A549 (cell line): ENCODE measurements around the gene MCTP1. TPM values are rescaled to one million over a fixed set of nuclear protein-coding genes. Genes with fewer than 3 reads are reported as not detected.

Source experiments
- ATAC-seq, 2 experiments: fragments of 200-7000 bp in 1 of 2; fragments of >200 bp in 1 of 2; cut with Nextera tagmentation in 1 of 2; cut with Tn5 transposase in 1 of 2; 3 replicates each; pipeline versions ENCODE4 v1.8.0 to v1.9.1; 2018 to 2020; ENCODE audit warnings: mild to moderate bottlenecking in 1 of 2, moderate library complexity in 1 of 2
- CTCF ChIA-PET: fragments of 300-600 bp; sonication (Branson Sonifier 250); formaldehyde crosslinking; extraction: SDS; loops from one replicate; lab custom pipeline; 2021; ENCODE audit warnings: antibody characterized with exemption, inconsistent platforms; lab: Yijun Ruan, JAX
- POLR2A ChIA-PET: fragments of 350-600 bp; formaldehyde crosslinking; extraction: SDS; loops from one replicate; lab custom pipeline; 2021; ENCODE audit warnings: antibody characterized with exemption, inconsistent platforms; lab: Yijun Ruan, JAX
- DNase-seq, 2 experiments: peaks; one replicate each; pipeline versions ENCODE4 v3.0.0 to v3.0.0-alpha.2; 2011 to 2016; ENCODE audit warnings: low read depth in 1 of 2, low spot score in 1 of 2
- FAIRE-seq: peaks from 2 replicates; lab custom pipeline; 2011; peaks lifted over from hg19 to GRCh38; lab: Jason Lieb, UNC
- H3K27ac ChIP-seq, 2 experiments: fragments of >200 bp; sonication (Bioruptor Twin); formaldehyde crosslinking; 3 replicates each; pipeline ENCODE4 v1.5.1; 2016 to 2017
- H3K4me1 ChIP-seq: fragments of >200 bp; sonication (Bioruptor Twin); formaldehyde crosslinking; 3 replicates; pipeline ENCODE4 v1.6.1; 2016
- H3K4me2 ChIP-seq: fragments of >200 bp; sonication (Bioruptor Twin); formaldehyde crosslinking; 3 replicates; pipeline ENCODE4 v1.6.1; 2016
- H3K4me3 ChIP-seq: fragments of >200 bp; sonication (Bioruptor Twin); formaldehyde crosslinking; 3 replicates; pipeline ENCODE4 v1.5.1; 2016
- H3K9me3 ChIP-seq: fragments of >200 bp; sonication (Bioruptor Twin); formaldehyde crosslinking; 3 replicates; pipeline ENCODE4 v1.6.1; 2016
- CEBPB ChIP-seq, 2 experiments: fragments of >200 bp in 1 of 2; sonication (Bioruptor Twin) in 1 of 2; formaldehyde crosslinking in 1 of 2; IDR thresholded peaks; 2 replicates each; pipeline ENCODE4 v1.6.1; 2012 to 2016
- CHD2 ChIP-seq: fragments of 150-350 bp; IDR thresholded peaks from 2 replicates; pipeline ENCODE4 v1.6.1; 2014; ENCODE audit warnings: low read length; ENCODE audit not compliant: partially characterized antibody
- CTCF ChIP-seq: fragments of >200 bp; sonication (Bioruptor Twin); formaldehyde crosslinking; IDR thresholded peaks from 3 replicates; pipeline ENCODE4 v1.5.1; 2016
- E2F6 ChIP-seq: IDR thresholded peaks from 2 replicates; pipeline ENCODE4 v1.6.1; 2012; ENCODE audit warnings: low read depth, borderline replicate concordance
- EHF ChIP-seq: fragments of 250-450 bp; sonication (Bioruptor Pico); IDR thresholded peaks from 2 replicates; pipeline ENCODE4 v1.5.0; 2020; ENCODE audit warnings: mild to moderate bottlenecking
- EHMT2 ChIP-seq: fragments of 200-600 bp; sonication (generic); IDR thresholded peaks from 2 replicates; pipeline ENCODE4 v1.6.1; 2016; ENCODE audit warnings: antibody characterized with exemption, low read depth, mild to moderate bottlenecking, moderate library complexity
- ELK1 ChIP-seq: fragments of 150-350 bp; IDR thresholded peaks from 2 replicates; pipeline ENCODE4 v1.6.1; 2014; ENCODE audit warnings: low read depth, mild to moderate bottlenecking, low read length
- EP300 ChIP-seq, 2 experiments: fragments of >200 bp; sonication (Bioruptor Twin); formaldehyde crosslinking; IDR thresholded peaks; 2 replicates in 1 of 2; 3 replicates in 1 of 2; pipeline ENCODE4 v1.6.1; 2016 to 2017
- FOSL2 ChIP-seq, 2 experiments: fragments of 450-650 bp in 1 of 2; fragments of >200 bp in 1 of 2; sonication (Bioruptor Twin) in 1 of 2; formaldehyde crosslinking; IDR thresholded peaks; 2 replicates each; pipeline versions ENCODE4 v1.5.0 to v1.6.1; 2016 to 2020; ENCODE audit warnings: mild to moderate bottlenecking in 1 of 2, moderate library complexity in 1 of 2
- HEYL ChIP-seq: fragments of 250-450 bp; sonication (Bioruptor Pico); IDR thresholded peaks from 2 replicates; pipeline ENCODE4 v1.8.0; 2021; ENCODE audit warnings: mild to moderate bottlenecking, moderate library complexity
- HOXB5 ChIP-seq: fragments of 250-450 bp; sonication (Bioruptor Pico); IDR thresholded peaks from 2 replicates; pipeline ENCODE4 v1.5.0; 2020; ENCODE audit warnings: mild to moderate bottlenecking, moderate library complexity
- KDM1A ChIP-seq: fragments of 200-600 bp; sonication (generic); IDR thresholded peaks from 2 replicates; pipeline ENCODE4 v1.6.1; 2016; ENCODE audit warnings: low read depth, mild to moderate bottlenecking
- MAFK ChIP-seq: fragments of 450-650 bp; IDR thresholded peaks from 2 replicates; pipeline ENCODE4 v1.6.1; 2014; ENCODE audit not compliant: partially characterized antibody
- MAX ChIP-seq: IDR thresholded peaks from 2 replicates; pipeline ENCODE4 v1.6.1; 2012
- MYC ChIP-seq: IDR thresholded peaks from 2 replicates; pipeline ENCODE4 v1.6.1; 2012; ENCODE audit warnings: mild to moderate bottlenecking, inconsistent platforms, low read length, improper control_type of control experiment, borderline replicate concordance
- NFE2L2 ChIP-seq: fragments of 150-350 bp; conservative IDR thresholded peaks from 2 replicates; pipeline ENCODE4 v1.6.1; 2014; ENCODE audit warnings: low read length
- NR3C1 ChIP-seq: fragments of >200 bp; sonication (Bioruptor Twin); formaldehyde crosslinking; IDR thresholded peaks from 3 replicates; pipeline ENCODE4 v1.6.1; 2017
- PBX3 ChIP-seq: IDR thresholded peaks from 2 replicates; pipeline ENCODE4 v1.6.1; 2012
- POLR2AphosphoS2 ChIP-seq: conservative IDR thresholded peaks from 2 replicates; pipeline ENCODE4 v1.6.1; 2012; ENCODE audit warnings: low read length, improper control_type of control experiment, inconsistent platforms
- RARB ChIP-seq: fragments of 250-450 bp; sonication (Bioruptor Pico); IDR thresholded peaks from 2 replicates; pipeline ENCODE4 v1.8.0; 2021; ENCODE audit warnings: mild to moderate bottlenecking, moderate library complexity
- RCOR1 ChIP-seq: fragments of 150-350 bp; IDR thresholded peaks from 2 replicates; pipeline ENCODE4 v1.6.1; 2014; ENCODE audit warnings: antibody characterized with exemption, low read length, low read depth
- SMC3 ChIP-seq: fragments of >200 bp; sonication (Bioruptor Twin); formaldehyde crosslinking; IDR thresholded peaks from 3 replicates; pipeline ENCODE4 v1.6.1; 2018; ENCODE audit warnings: inconsistent platforms
- TFCP2L1 ChIP-seq: fragments of 250-450 bp; sonication (Bioruptor Pico); IDR thresholded peaks from 2 replicates; pipeline ENCODE4 v1.5.0; 2021; ENCODE audit warnings: mild to moderate bottlenecking
- TP53 ChIP-seq: fragments of 250-450 bp; sonication (Bioruptor Pico); IDR thresholded peaks from 2 replicates; pipeline ENCODE4 v1.5.0; 2021; ENCODE audit warnings: mild to moderate bottlenecking, moderate library complexity
- USF2 ChIP-seq: fragments of 450-650 bp; IDR thresholded peaks from 2 replicates; pipeline ENCODE4 v1.6.1; 2014; ENCODE audit warnings: antibody characterized with exemption
- ZC3H11A ChIP-seq: fragments of 450-650 bp; IDR thresholded peaks from 2 replicates; pipeline ENCODE4 v1.6.1; 2014; ENCODE audit warnings: antibody characterized with exemption, mild to moderate bottlenecking
- ZFP36 ChIP-seq: fragments of 450-650 bp; IDR thresholded peaks from 2 replicates; pipeline ENCODE4 v1.6.1; 2014; ENCODE audit warnings: borderline replicate concordance; ENCODE audit not compliant: partially characterized antibody
- WGBS: methylation state at CpG from one replicate; pipeline ENCODE4 v1.1.6; 2017; ENCODE audit errors: missing lambda C conversion rate; 5-methylcytosine and 5-hydroxymethylcytosine counted together
- polyA plus RNA-seq, 4 experiments: library from polyadenylated mRNA; depleted of rRNA in 3 of 4; stranded (reverse); fragments of >200 nt; fragmentation: RNase III in 1 of 4; extraction: RNeasy Plus Mini Kit Qiagen cat#74134 plus additional on column Dnase treatment in 1 of 4; gene quantifications; 2 replicates in 3 of 4; 3 replicates in 1 of 4; pipeline ENCODE4 v1.2.3, GENCODE V29; 2011 to 2017

MCTP1 gene
- polyA plus RNA-seq, 2 of the 4 experiments (the other 2 are of a cell fraction) = 5.4 to 6.9 TPM

- FAIRE-seq (no peak), DNase-seq (no peak), ATAC-seq (no peak)
- no peak overlapping the region for H3K27ac ChIP-seq
- H3K4me2 ChIP-seq = no peak overlapping the region
- ChIA-PET CTCF (no interaction called here), POLR2A (no interaction called here)
- no peaks in the 10 kb centered on the region for H3K9me3 ChIP-seq
- no peak overlapping the region for H3K4me3 ChIP-seq
- no peaks in the 10 kb centered on the region for H3K4me1 ChIP-seq
- TF ChIP-seq MAFK (no peak), EHMT2 (no peak), FOSL2 (IDR thresholded peaks at IDR 0.05) (no peak), FOSL2 (CRISPR knock-in tag; IDR thresholded peaks at IDR 0.05) (no peak), CTCF (no peak), MYC (no peak), KDM1A (no peak), RARB (no peak), SMC3 (no peak), POLR2AphosphoS2 (no peak), E2F6 (no peak), USF2 (no peak)
Measured at GRCh38 chr5:95252801-95253200, 32.1 kb downstream of the MCTP1 start.

GRCh38 chr5:95251185-95251584 is 33.7 kb downstream of the MCTP1 start:
- ATAC-seq = no peak
- ChIA-PET CTCF (interaction anchor here (1.0 kb wide), 1 partner anchor 34 kb away, joined by 3 read pairs; the partner anchor contains the start of gene MCTP1), POLR2A (no interaction called here)
- no peaks in the 10 kb centered on the region for H3K4me1 ChIP-seq
- WGBS = 20% methylated on average over 3 of the region's 3 CpGs
- no peak overlapping the region for H3K4me3 ChIP-seq
- no peak for TF ChIP-seq USF2
- TF ChIP-seq TFCP2L1 = no peak
- TF ChIP-seq ZC3H11A = no peak
- TF ChIP-seq MAFK = no peak
- no peak for TF ChIP-seq HOXB5 (CRISPR knock-in tag)
- no peak for TF ChIP-seq ZFP36
- TF ChIP-seq PBX3 = no peak
- TF ChIP-seq RCOR1 = no peak
- TF ChIP-seq MAX = no peak
- TF ChIP-seq RARB = no peak
- TF ChIP-seq CEBPB (IDR thresholded peaks at IDR 0.05) = no peak
- no peak for TF ChIP-seq EP300 (IDR thresholded peaks at IDR 0.05)
- TF ChIP-seq CHD2 = no peak
- TF ChIP-seq NFE2L2 = no peak
- no peak for TF ChIP-seq NR3C1
- no peak for TF ChIP-seq HEYL
- no peak for TF ChIP-seq ELK1
- TF ChIP-seq TP53 (CRISPR knock-in tag) = no peak
- no peak for TF ChIP-seq EHF (CRISPR knock-in tag)
- no peaks in the 10 kb centered on the region for H3K9me3 ChIP-seq
- no peak overlapping the region for H3K4me2 ChIP-seq
- no peak for FAIRE-seq
- no peak overlapping the region for H3K27ac ChIP-seq
- DNase-seq = no peak
